Measurements from ENCODE around the gene ATP1B1. TPM values are rescaled to one million over a fixed set of nuclear protein-coding genes. Genes with fewer than 3 reads are reported as not detected.

Gene ATP1B1
- total RNA-seq, 1 experiment from 2014 or later = 48.6 TPM

- Histone ChIP-seq H3K27me3 (ENCODE audit: insufficient read depth, low read length) (no peaks in the 10 kb centered on the region), H3K79me2 (ENCODE audit: insufficient read depth, low read length) (no peaks in the 10 kb centered on the region), H3K4me3 (replicated peaks in 1 of 2; ENCODE audit: low read depth in 1 of 2, low read length in 2 of 2) (no peak overlapping the region), H3K9me2 (ENCODE audit: insufficient read depth) (no peaks in the 10 kb centered on the region), H3K36me3 (ENCODE audit: control insufficient read depth in 1 of 2, insufficient read depth in 2 of 2, low read length in 2 of 2) (no peaks in the 10 kb centered on the region), H3K4me2 (ENCODE audit: low read length) (no peak overlapping the region), H2AFZ (ENCODE audit: low read depth, low read length, poor library complexity, severe bottlenecking) (no peak overlapping the region), H3K4me1 (ENCODE audit: control insufficient read depth in 1 of 2, insufficient read depth in 2 of 2, low read length in 2 of 2) (peaks cover 0 to 8% of the 10 kb centered on the region in 2 experiments; a peak in 2 of 4 replicates), H4K20me1 (ENCODE audit: insufficient read depth) (no peaks in the 10 kb centered on the region), H3K9me3 (ENCODE audit: control insufficient read depth in 1 of 2, insufficient read depth in 1 of 2, low read depth in 1 of 2, low read length in 2 of 2) (no peaks in the 10 kb centered on the region), H3K27ac (ENCODE audit: low read depth, low read length) (no peak overlapping the region), H3K9ac (ENCODE audit: low read length) (no peak overlapping the region)
- BruUV-seq (replicated peaks) = no TSS peak
- CTCF ChIA-PET = interaction anchor here (1.0 kb wide), 1 partner anchor 536 kb away, joined by 3 read pairs; no protein-coding TSS in a partner anchor
- RAD21 ChIA-PET (ENCODE audit: low non-redundant PET in 1 of 2, low total read pairs in 2 of 2, uncharacterized antibody in 2 of 2, unreplicated experiment in 2 of 2) = no interaction called here
- DNase-seq (ENCODE audit: low read depth, low spot score) (no peak), ATAC-seq (no peak)
- intact Hi-C loops (cut with micrococcal nuclease) = no loop called here
- TF ChIP-seq SRF (IDR thresholded peaks at IDR 0.05; ENCODE audit: low read depth) (no peak; the same call in 1 of the 2 replicates), JUND (IDR thresholded peaks at IDR 0.05) (0 out of 2 replicates have a peak, but pooled peaks have one; percentile 25)
- POLR2A ChIA-PET = no interaction called here
Measured at GRCh38 chr1:169138866-169139670, 32.6 kb downstream of the ATP1B1 start.

GRCh38 chr1:169141356-169141755 is 34.9 kb downstream of the ATP1B1 start:
- H3K9me3 ChIP-seq (ENCODE audit: control insufficient read depth in 1 of 2, insufficient read depth in 1 of 2, low read depth in 1 of 2, low read length in 2 of 2) = no peaks in the 10 kb centered on the region
- CTCF ChIA-PET = no interaction called here

More at GRCh38 chr1:169141356-169141755, 34.9 kb downstream of the ATP1B1 start:
- intact Hi-C loops (cut with micrococcal nuclease) = no loop called here
- H4K20me1 ChIP-seq (ENCODE audit: insufficient read depth) = no peaks in the 10 kb centered on the region
- H3K9ac ChIP-seq (ENCODE audit: low read length) = no peak overlapping the region
- TF ChIP-seq SP1 (IDR thresholded peaks at IDR 0.05; ENCODE audit: low read depth) (no peak), FOSL1 (IDR thresholded peaks at IDR 0.05; ENCODE audit: low read depth) (no peak)
- DNase-seq (ENCODE audit: low read depth, low spot score) (no peak), ATAC-seq (no peak)
- H3K27ac ChIP-seq (ENCODE audit: low read depth, low read length) = no peak overlapping the region
- no peaks in the 10 kb centered on the region for H3K27me3 ChIP-seq (ENCODE audit: insufficient read depth, low read length)
- no peaks in the 10 kb centered on the region for H3K9me2 ChIP-seq (ENCODE audit: insufficient read depth)
- H3K4me1 ChIP-seq (ENCODE audit: control insufficient read depth in 1 of 2, insufficient read depth in 2 of 2, low read length in 2 of 2) = peaks cover 0 to 8% of the 10 kb centered on the region in 2 experiments; a peak in 2 of 4 replicates
- no TSS peak for BruUV-seq (replicated peaks)
- H3K79me2 ChIP-seq (ENCODE audit: insufficient read depth, low read length) = no peaks in the 10 kb centered on the region
- ChIA-PET RAD21 (ENCODE audit: low non-redundant PET in 1 of 2, low total read pairs in 2 of 2, uncharacterized antibody in 2 of 2, unreplicated experiment in 2 of 2) (no interaction called here), POLR2A (no interaction called here)
- no peaks in the 10 kb centered on the region for H3K36me3 ChIP-seq (ENCODE audit: control insufficient read depth in 1 of 2, insufficient read depth in 2 of 2, low read length in 2 of 2)
- no peak overlapping the region for H2AFZ ChIP-seq (ENCODE audit: low read depth, low read length, poor library complexity, severe bottlenecking)
- no peak overlapping the region for H3K4me3 ChIP-seq (replicated peaks in 1 of 2; ENCODE audit: low read depth in 1 of 2, low read length in 2 of 2)
- H3K4me2 ChIP-seq (ENCODE audit: low read length) = no peak overlapping the region
